ENCODE data around the gene DAZAP2. TPM values are rescaled to one million over a fixed set of nuclear protein-coding genes. Genes with fewer than 3 reads are reported as not detected.

DAZAP2 gene
- polyA plus RNA-seq, 1 donor from 2014 or later, result 97.9 TPM

DNA sequence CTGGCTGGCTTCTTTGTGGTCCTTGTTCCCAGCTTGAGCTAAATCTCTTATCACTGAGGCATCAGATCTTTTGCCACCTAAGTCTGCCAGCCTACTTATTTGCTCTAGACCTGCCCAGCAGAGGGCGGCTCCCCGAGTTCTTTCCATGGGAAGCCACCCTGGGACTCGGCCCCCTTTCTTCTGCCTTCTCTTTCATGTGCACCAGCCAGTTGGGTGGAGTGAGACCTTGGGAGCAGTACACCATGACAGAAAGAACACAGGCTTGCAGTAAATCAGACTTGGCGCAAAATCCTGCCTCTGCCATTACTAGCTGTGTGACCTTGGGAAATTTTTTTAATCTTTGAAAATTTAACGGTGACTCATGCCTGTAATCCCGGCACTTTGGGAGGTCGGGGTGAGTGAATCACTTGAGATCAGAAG, 24.1 kb downstream of the DAZAP2 start:
- H3F3A ChIP-seq (ENCODE audit: insufficient read depth, low read length, poor library complexity, severe bottlenecking), result no peaks in the 10 kb centered on the region
- no peak overlapping the region for H3K4me2 ChIP-seq (ENCODE audit: low read length)
- H3K9ac ChIP-seq (ENCODE audit: low read length), result no peak overlapping the region
- no peaks in the 10 kb centered on the region for H3K79me2 ChIP-seq (replicated peaks; ENCODE audit: insufficient read depth, low read length)
- TF ChIP-seq, protein P1, sequence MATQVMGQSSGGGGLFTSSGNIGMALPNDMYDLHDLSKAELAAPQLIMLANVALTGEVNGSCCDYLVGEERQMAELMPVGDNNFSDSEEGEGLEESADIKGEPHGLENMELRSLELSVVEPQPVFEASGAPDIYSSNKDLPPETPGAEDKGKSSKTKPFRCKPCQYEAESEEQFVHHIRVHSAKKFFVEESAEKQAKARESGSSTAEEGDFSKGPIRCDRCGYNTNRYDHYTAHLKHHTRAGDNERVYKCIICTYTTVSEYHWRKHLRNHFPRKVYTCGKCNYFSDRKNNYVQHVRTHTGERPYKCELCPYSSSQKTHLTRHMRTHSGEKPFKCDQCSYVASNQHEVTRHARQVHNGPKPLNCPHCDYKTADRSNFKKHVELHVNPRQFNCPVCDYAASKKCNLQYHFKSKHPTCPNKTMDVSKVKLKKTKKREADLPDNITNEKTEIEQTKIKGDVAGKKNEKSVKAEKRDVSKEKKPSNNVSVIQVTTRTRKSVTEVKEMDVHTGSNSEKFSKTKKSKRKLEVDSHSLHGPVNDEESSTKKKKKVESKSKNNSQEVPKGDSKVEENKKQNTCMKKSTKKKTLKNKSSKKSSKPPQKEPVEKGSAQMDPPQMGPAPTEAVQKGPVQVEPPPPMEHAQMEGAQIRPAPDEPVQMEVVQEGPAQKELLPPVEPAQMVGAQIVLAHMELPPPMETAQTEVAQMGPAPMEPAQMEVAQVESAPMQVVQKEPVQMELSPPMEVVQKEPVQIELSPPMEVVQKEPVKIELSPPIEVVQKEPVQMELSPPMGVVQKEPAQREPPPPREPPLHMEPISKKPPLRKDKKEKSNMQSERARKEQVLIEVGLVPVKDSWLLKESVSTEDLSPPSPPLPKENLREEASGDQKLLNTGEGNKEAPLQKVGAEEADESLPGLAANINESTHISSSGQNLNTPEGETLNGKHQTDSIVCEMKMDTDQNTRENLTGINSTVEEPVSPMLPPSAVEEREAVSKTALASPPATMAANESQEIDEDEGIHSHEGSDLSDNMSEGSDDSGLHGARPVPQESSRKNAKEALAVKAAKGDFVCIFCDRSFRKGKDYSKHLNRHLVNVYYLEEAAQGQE (IDR thresholded peaks at IDR 0.05; ENCODE audit: borderline replicate concordance), result no peak
- TF ChIP-seq TAF1 (IDR thresholded peaks at IDR 0.05; ENCODE audit: low read depth), result no peak
- no peak for TF ChIP-seq MXI1 (conservative IDR thresholded peaks at IDR 0.05; ENCODE audit: poor library complexity, severe bottlenecking)
- no peak for TF ChIP-seq RAD21 (conservative IDR thresholded peaks at IDR 0.05)
- TF ChIP-seq EP300 (conservative IDR thresholded peaks at IDR 0.05; ENCODE audit: poor library complexity, severe bottlenecking), result no peak
- TF ChIP-seq SMC3 (conservative IDR thresholded peaks at IDR 0.05; ENCODE audit: poor library complexity), result no peak
- TF ChIP-seq, protein P2, sequence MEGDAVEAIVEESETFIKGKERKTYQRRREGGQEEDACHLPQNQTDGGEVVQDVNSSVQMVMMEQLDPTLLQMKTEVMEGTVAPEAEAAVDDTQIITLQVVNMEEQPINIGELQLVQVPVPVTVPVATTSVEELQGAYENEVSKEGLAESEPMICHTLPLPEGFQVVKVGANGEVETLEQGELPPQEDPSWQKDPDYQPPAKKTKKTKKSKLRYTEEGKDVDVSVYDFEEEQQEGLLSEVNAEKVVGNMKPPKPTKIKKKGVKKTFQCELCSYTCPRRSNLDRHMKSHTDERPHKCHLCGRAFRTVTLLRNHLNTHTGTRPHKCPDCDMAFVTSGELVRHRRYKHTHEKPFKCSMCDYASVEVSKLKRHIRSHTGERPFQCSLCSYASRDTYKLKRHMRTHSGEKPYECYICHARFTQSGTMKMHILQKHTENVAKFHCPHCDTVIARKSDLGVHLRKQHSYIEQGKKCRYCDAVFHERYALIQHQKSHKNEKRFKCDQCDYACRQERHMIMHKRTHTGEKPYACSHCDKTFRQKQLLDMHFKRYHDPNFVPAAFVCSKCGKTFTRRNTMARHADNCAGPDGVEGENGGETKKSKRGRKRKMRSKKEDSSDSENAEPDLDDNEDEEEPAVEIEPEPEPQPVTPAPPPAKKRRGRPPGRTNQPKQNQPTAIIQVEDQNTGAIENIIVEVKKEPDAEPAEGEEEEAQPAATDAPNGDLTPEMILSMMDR (IDR thresholded peaks at IDR 0.05; ENCODE audit: poor library complexity, severe bottlenecking), result no peak
- TF ChIP-seq POLR2AphosphoS5 (IDR thresholded peaks at IDR 0.05), result no peak
- no peak for TF ChIP-seq EZH2 (IDR thresholded peaks at IDR 0.05; ENCODE audit: borderline replicate concordance, insufficient read depth, low read length, poor library complexity, severe bottlenecking)
- no peaks in the 10 kb centered on the region for H3K9me3 ChIP-seq (ENCODE audit: low read length)
- no peaks in the 10 kb centered on the region for H4K20me1 ChIP-seq (ENCODE audit: insufficient read depth)
- H3K36me3 ChIP-seq (ENCODE audit: insufficient read depth, low read length), result no peaks in the 10 kb centered on the region
- no peak overlapping the region for H3K27ac ChIP-seq (ENCODE audit: low read length)
- H3K4me3 ChIP-seq (ENCODE audit: low read length), result no peak overlapping the region
- no peaks in the 10 kb centered on the region for H3K9me2 ChIP-seq (ENCODE audit: insufficient read depth, low read length)
- H3K27me3 ChIP-seq (ENCODE audit: insufficient read depth, low read depth, low read length), result no peaks in the 10 kb centered on the region
- no peak overlapping the region for H2AFZ ChIP-seq (ENCODE audit: low read depth, low read length)

DNA sequence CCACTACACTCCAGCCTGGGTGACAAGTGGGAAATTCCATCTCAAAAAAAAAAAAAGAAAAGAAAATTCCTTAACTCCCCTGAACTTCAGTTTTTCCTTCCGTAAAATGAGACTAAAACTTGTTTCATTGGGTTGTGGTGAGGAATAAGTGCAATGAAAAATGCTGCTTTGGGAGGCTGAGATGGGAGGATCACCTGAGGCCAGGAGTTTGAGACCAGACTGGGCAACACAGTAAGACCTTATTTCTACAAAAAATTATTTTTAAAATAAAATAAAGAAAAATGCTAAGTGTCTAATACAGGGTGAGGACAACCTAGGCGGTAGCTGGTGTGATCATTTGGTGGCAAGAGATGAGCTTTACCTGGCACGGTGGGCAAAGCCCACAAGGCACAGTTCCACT, 24.7 kb downstream of the DAZAP2 start:
- H3F3A ChIP-seq (ENCODE audit: insufficient read depth, low read length, poor library complexity, severe bottlenecking), result no peaks in the 10 kb centered on the region
- H3K4me3 ChIP-seq (ENCODE audit: low read length), result no peak overlapping the region
- TF ChIP-seq SMC3 (conservative IDR thresholded peaks at IDR 0.05; ENCODE audit: poor library complexity) (no peak), MXI1 (conservative IDR thresholded peaks at IDR 0.05; ENCODE audit: poor library complexity, severe bottlenecking) (no peak)
- no peaks in the 10 kb centered on the region for H3K9me2 ChIP-seq (ENCODE audit: insufficient read depth, low read length)
- no peak overlapping the region for H3K27ac ChIP-seq (ENCODE audit: low read length)
- H3K79me2 ChIP-seq (replicated peaks; ENCODE audit: insufficient read depth, low read length), result no peaks in the 10 kb centered on the region
- no peaks in the 10 kb centered on the region for H3K27me3 ChIP-seq (ENCODE audit: insufficient read depth, low read depth, low read length)
- H3K4me2 ChIP-seq (ENCODE audit: low read length), result no peak overlapping the region
- no peaks in the 10 kb centered on the region for H3K36me3 ChIP-seq (ENCODE audit: insufficient read depth, low read length)
- no peak overlapping the region for H2AFZ ChIP-seq (ENCODE audit: low read depth, low read length)
- no peaks in the 10 kb centered on the region for H4K20me1 ChIP-seq (ENCODE audit: insufficient read depth)
- H3K9me3 ChIP-seq (ENCODE audit: low read length), result no peaks in the 10 kb centered on the region
- no peak overlapping the region for H3K9ac ChIP-seq (ENCODE audit: low read length)

DNA sequence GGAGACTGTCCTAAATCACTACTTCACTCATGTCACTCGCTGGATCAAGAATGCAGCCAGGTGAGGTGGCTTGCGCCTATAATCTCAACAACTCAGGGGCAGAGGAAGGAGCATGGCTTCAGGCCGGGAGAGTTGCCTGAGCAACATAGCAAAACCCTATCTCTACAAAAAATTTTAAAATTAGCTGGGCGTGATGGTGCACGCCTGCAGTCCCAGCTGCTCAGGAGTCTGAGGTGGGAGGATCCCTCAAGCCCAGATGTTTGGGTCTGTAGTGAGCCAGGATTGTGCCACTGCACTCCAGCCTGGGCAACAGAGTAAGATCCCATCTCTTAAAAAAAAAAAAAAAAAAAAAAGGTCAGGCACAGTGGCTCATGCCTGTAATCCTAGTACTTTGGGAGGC, 25.7 kb downstream of the DAZAP2 start:
- H3K79me2 ChIP-seq (replicated peaks; ENCODE audit: insufficient read depth, low read length), result no peaks in the 10 kb centered on the region

More for the DNA sequence above, 25.7 kb downstream of the DAZAP2 start:
- Histone ChIP-seq H2AFZ (ENCODE audit: low read depth, low read length) (no peak overlapping the region), H3F3A (ENCODE audit: insufficient read depth, low read length, poor library complexity, severe bottlenecking) (no peaks in the 10 kb centered on the region), H3K9me2 (ENCODE audit: insufficient read depth, low read length) (no peaks in the 10 kb centered on the region), H3K4me2 (ENCODE audit: low read length) (no peak overlapping the region), H3K9ac (ENCODE audit: low read length) (no peak overlapping the region), H4K20me1 (ENCODE audit: insufficient read depth) (no peaks in the 10 kb centered on the region), H3K36me3 (ENCODE audit: insufficient read depth, low read length) (no peaks in the 10 kb centered on the region), H3K4me3 (ENCODE audit: low read length) (no peak overlapping the region), H3K27ac (ENCODE audit: low read length) (no peak overlapping the region), H3K9me3 (ENCODE audit: low read length) (no peaks in the 10 kb centered on the region), H3K27me3 (ENCODE audit: insufficient read depth, low read depth, low read length) (peaks cover 7% of the 10 kb centered on the region)
- TF ChIP-seq, protein P2 (IDR thresholded peaks at IDR 0.05; ENCODE audit: poor library complexity, severe bottlenecking), result no peak
- no peak for TF ChIP-seq TAF1 (IDR thresholded peaks at IDR 0.05; ENCODE audit: low read depth)
- TF ChIP-seq MXI1 (conservative IDR thresholded peaks at IDR 0.05; ENCODE audit: poor library complexity, severe bottlenecking), result no peak
- TF ChIP-seq EP300 (conservative IDR thresholded peaks at IDR 0.05; ENCODE audit: poor library complexity, severe bottlenecking), result no peak
- TF ChIP-seq, protein P1 (IDR thresholded peaks at IDR 0.05; ENCODE audit: borderline replicate concordance), result no peak
- no peak for TF ChIP-seq POLR2AphosphoS5 (IDR thresholded peaks at IDR 0.05)
- no peak for TF ChIP-seq SMC3 (conservative IDR thresholded peaks at IDR 0.05; ENCODE audit: poor library complexity)
- TF ChIP-seq RAD21 (conservative IDR thresholded peaks at IDR 0.05), result no peak
- TF ChIP-seq EZH2 (IDR thresholded peaks at IDR 0.05; ENCODE audit: borderline replicate concordance, insufficient read depth, low read length, poor library complexity, severe bottlenecking), result no peak

Data from neural cell (in vitro differentiated cells).